ENCODE results near the gene IPP. TPM values are rescaled to one million over a fixed set of nuclear protein-coding genes. Genes with fewer than 3 reads are reported as not detected.
"Not testable (repeated sequence)": the region's sequence is repeated elsewhere in the genome, so short reads cannot be mapped to it uniquely, and the experiment has no call there.

The IPP gene
- total RNA-seq, 4 donors from 2014 or later, result 6.7 to 16.3 (median 8.0) TPM

DNA sequence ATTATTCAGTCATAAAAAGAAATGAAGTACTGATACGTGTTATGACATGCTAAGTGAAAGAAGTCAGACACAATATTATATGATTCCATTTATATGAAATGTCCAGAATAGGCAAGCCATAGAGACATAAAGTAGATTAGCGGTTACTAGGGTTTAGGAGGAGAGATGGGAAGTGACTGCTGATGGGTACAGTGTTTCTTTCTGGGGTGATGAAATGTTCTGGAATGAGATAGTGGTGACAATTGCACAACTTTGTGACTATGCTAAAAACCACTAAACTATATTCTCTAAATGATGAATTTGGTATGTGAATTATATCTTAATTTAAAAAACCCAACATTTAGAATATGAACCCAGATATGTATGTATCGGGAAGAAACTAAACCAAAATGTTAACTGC is 27.6 kb downstream of the IPP start:
- WGBS, 2 donors (ENCODE audit: low coverage in 1 of 2), result 83 to 89% methylated on average over 3 of the region's 3 CpGs
- no peaks in the 10 kb centered on the region for H3K27me3 ChIP-seq
- H3K4me3 ChIP-seq, result no peak overlapping the region
- no peaks in the 10 kb centered on the region for H3K4me1 ChIP-seq
- ATAC-seq, result peak; percentile 41
- peaks cover 0 to 44% of the 10 kb centered on the region in 2 donors for H3K36me3 ChIP-seq
- H3K9me3 ChIP-seq, result no peaks in the 10 kb centered on the region
- no peak overlapping the region for H3K27ac ChIP-seq
- TF ChIP-seq POLR2AphosphoS5 (IDR thresholded peaks at IDR 0.05), result no peak
- TF ChIP-seq, protein P1, sequence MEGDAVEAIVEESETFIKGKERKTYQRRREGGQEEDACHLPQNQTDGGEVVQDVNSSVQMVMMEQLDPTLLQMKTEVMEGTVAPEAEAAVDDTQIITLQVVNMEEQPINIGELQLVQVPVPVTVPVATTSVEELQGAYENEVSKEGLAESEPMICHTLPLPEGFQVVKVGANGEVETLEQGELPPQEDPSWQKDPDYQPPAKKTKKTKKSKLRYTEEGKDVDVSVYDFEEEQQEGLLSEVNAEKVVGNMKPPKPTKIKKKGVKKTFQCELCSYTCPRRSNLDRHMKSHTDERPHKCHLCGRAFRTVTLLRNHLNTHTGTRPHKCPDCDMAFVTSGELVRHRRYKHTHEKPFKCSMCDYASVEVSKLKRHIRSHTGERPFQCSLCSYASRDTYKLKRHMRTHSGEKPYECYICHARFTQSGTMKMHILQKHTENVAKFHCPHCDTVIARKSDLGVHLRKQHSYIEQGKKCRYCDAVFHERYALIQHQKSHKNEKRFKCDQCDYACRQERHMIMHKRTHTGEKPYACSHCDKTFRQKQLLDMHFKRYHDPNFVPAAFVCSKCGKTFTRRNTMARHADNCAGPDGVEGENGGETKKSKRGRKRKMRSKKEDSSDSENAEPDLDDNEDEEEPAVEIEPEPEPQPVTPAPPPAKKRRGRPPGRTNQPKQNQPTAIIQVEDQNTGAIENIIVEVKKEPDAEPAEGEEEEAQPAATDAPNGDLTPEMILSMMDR (IDR thresholded peaks at IDR 0.05), result no peak
- no peak for TF ChIP-seq POLR2A (IDR thresholded peaks at IDR 0.05)
- TF ChIP-seq EP300 (IDR thresholded peaks at IDR 0.05), result no peak

DNA sequence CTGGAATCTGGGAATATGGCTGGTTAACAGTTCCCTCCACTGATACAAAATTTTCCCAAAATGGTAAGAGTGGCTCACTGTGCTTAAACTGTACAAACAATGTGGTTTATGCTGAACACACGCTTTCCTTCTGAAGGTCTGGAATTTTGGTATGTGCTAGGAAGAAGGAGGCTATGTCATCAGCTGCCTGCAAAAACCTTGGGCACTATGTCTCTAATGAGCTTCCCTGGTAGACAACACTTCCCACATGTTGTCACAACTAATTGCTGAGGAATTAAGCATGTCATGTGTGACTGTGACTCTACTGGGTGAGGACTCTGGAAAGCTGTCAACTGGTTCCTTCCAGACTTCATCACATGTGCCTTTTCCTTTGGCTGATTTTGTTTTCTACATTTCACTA is 29.2 kb downstream of the IPP start:
- peaks cover 0 to 35% of the 10 kb centered on the region in 2 donors for H3K36me3 ChIP-seq
- ATAC-seq, result no peak
- no peaks in the 10 kb centered on the region for H3K4me1 ChIP-seq
- no peak overlapping the region for H3K27ac ChIP-seq
- 78% methylated on average over 1 of the region's 1 CpG; no CpG with 5 or more reads in 1 of the 2 donors for WGBS, 2 donors (ENCODE audit: low coverage in 1 of 2)
- TF ChIP-seq POLR2A (IDR thresholded peaks at IDR 0.05), result no peak
- TF ChIP-seq, protein P1 (IDR thresholded peaks at IDR 0.05), result no peak
- no peak for TF ChIP-seq POLR2AphosphoS5 (IDR thresholded peaks at IDR 0.05)
- TF ChIP-seq EP300 (IDR thresholded peaks at IDR 0.05), result no peak
- H3K9me3 ChIP-seq, result no peaks in the 10 kb centered on the region
- no peaks in the 10 kb centered on the region for H3K27me3 ChIP-seq
- no peak overlapping the region for H3K4me3 ChIP-seq

DNA sequence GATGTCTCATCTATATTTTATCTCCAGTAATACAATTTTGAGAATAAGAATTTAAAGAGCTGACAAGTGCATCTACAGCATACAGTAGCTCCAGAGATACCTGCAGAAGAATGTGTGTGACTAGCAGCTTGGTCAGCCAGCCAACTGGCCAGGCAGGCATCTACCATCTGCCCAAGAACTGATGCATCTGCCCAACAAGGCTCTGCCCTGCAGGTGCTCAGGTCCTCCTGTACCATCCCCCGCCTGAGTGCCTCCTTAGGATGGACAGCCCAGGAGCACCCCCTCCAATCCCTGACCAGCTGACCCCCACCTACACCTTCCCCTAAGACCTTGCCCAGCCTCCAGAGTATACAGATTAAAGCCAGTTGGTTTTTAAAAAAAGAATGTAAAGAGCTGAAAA is 32.2 kb downstream of the IPP start:
- TF ChIP-seq POLR2A (IDR thresholded peaks at IDR 0.05) (no peak), EP300 (IDR thresholded peaks at IDR 0.05) (no peak), POLR2AphosphoS5 (IDR thresholded peaks at IDR 0.05) (no peak)
- TF ChIP-seq, protein P1 (IDR thresholded peaks at IDR 0.05), result no peak
- Histone ChIP-seq H3K9me3 (no peaks in the 10 kb centered on the region), H3K4me3 (no peak overlapping the region), H3K27ac (no peak overlapping the region), H3K36me3 (peaks cover 0 to 61% of the 10 kb centered on the region in 2 donors), H3K4me1 (no peaks in the 10 kb centered on the region), H3K27me3 (no peaks in the 10 kb centered on the region)
- no peak for ATAC-seq
- WGBS, 2 donors (ENCODE audit: low coverage in 1 of 2), result 100% methylated on average over 1 of the region's 1 CpG

DNA sequence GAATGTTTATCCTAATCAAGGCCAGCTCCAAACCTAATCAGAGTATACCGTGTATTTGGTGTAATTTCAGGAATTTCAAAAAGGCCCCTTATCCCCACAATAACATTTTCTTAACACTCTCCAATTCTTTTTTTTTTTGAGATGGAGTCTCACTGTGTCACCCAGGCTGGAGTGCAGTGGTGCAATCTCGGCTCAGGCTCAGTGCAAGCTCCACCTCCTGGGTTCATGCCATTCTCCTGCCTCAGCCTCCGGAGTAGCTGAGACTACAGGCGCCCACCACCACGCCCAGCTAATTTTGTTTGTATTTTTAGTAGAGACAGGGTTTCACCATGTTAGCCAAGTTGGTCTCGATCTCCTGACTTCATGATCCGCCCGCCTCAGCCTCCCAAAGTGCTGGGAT is 33.1 kb downstream of the IPP start:
- ATAC-seq, H3K9me3 ChIP-seq, H3K27ac ChIP-seq, H3K4me1 ChIP-seq, H3K27me3 ChIP-seq, H3K4me3 ChIP-seq: not testable (repeated sequence)
- WGBS, 2 donors (ENCODE audit: low coverage in 1 of 2), result 79 to 87% methylated on average over 8 of the region's 8 CpGs
- H3K36me3 ChIP-seq, result peaks cover 0 to 64% of the 10 kb centered on the region in 2 donors

DNA sequence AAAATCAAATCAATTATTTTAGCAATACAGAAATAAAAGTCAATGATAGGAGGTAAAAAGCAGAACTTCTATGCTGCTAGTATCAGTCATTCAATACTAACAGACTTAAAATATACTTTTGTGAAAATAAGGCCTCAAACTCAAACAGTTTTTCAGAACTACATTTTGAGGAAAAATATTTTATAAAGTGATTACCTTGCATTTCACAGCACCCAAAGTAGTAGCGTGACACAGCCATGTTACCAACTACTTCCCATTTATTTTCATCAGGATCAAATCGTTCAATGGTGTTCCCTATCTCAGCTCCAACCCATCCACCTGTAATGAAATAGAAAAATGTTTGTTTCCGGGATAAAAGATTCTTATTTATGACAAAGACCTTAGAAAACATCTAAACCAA is 33.8 kb downstream of the IPP start:
- no peak overlapping the region for H3K27ac ChIP-seq
- no peak overlapping the region for H3K4me3 ChIP-seq
- no peak for ATAC-seq
- TF ChIP-seq, protein P1 (IDR thresholded peaks at IDR 0.05), result no peak
- TF ChIP-seq EP300 (IDR thresholded peaks at IDR 0.05), result no peak
- no peak for TF ChIP-seq POLR2AphosphoS5 (IDR thresholded peaks at IDR 0.05)
- no peak for TF ChIP-seq POLR2A (IDR thresholded peaks at IDR 0.05)
- peaks cover 0 to 64% of the 10 kb centered on the region in 2 donors for H3K36me3 ChIP-seq
- H3K4me1 ChIP-seq, result no peaks in the 10 kb centered on the region
- H3K27me3 ChIP-seq, result no peaks in the 10 kb centered on the region
- 91 to 93% methylated on average over 3 of the region's 3 CpGs for whole genome bisulfite sequencing, 2 donors (ENCODE audit: low coverage in 1 of 2)
- H3K9me3 ChIP-seq, result no peaks in the 10 kb centered on the region

Data from gastroesophageal sphincter (tissue), 4 donors.